HepG2 (cell line): Measurements from ENCODE around the gene PPAT. TPM values are rescaled to one million over a fixed set of nuclear protein-coding genes. Genes with fewer than 3 reads are reported as not detected.

Experiments
- ATAC-seq: fragments of 200-7000 bp; cut with Tn5 transposase; 3 replicates; pipeline ENCODE4 v1.9.1; 2020; ENCODE audit warnings: mild to moderate bottlenecking, moderate library complexity
- BruUV-seq: library from RNA; stranded (reverse); fragments of 400-500 nt; replicated peaks from 2 replicates; lab custom pipeline; 2021; lab: Mats Ljungman, UMichigan
- CTCF ChIA-PET: fragments of 300-600 bp; formaldehyde crosslinking; extraction: SDS; loops from one replicate; lab custom pipeline; 2021; ENCODE audit warnings: low total read pairs, inconsistent platforms, low intra/inter-chr PET ratio; lab: Yijun Ruan, JAX
- POLR2A ChIA-PET: fragments of 350-600 bp; sonication (Branson Sonifier 250); formaldehyde crosslinking; loops from one replicate; lab custom pipeline; 2020; ENCODE audit warnings: antibody characterized with exemption, inconsistent platforms; lab: Yijun Ruan, JAX
- DNase-seq: peaks from one replicate; pipeline ENCODE4 v3.0.0-alpha.2; 2015; ENCODE audit warnings: low spot score
- FAIRE-seq: peaks from 3 replicates; lab custom pipeline; 2011; peaks lifted over from hg19 to GRCh38; lab: Jason Lieb, UNC
- H2AFZ ChIP-seq: one replicate; pipeline ENCODE4 v1.6.1; 2011; ENCODE audit warnings: low read length, inconsistent platforms
- H3K27ac ChIP-seq: fragments of 300-600 bp; 3 replicates; pipeline ENCODE4 v1.8.0; 2011; ENCODE audit warnings: mixed run types, mild to moderate bottlenecking, mixed read lengths, low read length, inconsistent platforms; ENCODE audit not compliant: insufficient read depth; ENCODE audit errors: extremely low read length
- H3K27me3 ChIP-seq, 2 experiments: fragments of 200-600 bp in 1 of 2; 2 replicates in 1 of 2; 3 replicates in 1 of 2; pipeline versions ENCODE4 v1.6.0 to v1.8.0; 2011; ENCODE audit warnings: low read length in 2 of 2, mild to moderate bottlenecking in 2 of 2, moderate library complexity in 2 of 2, inconsistent platforms in 1 of 2; ENCODE audit not compliant: insufficient read depth in 2 of 2, control insufficient read depth in 1 of 2
- H3K36me3 ChIP-seq, 2 experiments: fragments of 200-600 bp in 1 of 2; replicated peaks in 1 of 2; 2 replicates in 1 of 2; 3 replicates in 1 of 2; pipeline versions ENCODE4 v1.5.1 to v1.8.0; 2011; ENCODE audit warnings: low read length in 2 of 2, inconsistent platforms in 1 of 2; ENCODE audit not compliant: insufficient read depth in 2 of 2, control insufficient read depth in 1 of 2
- H3K4me1 ChIP-seq: 2 replicates; pipeline ENCODE4 v1.5.1; 2012; ENCODE audit warnings: low read length, inconsistent platforms; ENCODE audit not compliant: insufficient read depth
- H3K4me2 ChIP-seq: 2 replicates; pipeline ENCODE4 v1.6.0; 2011; ENCODE audit warnings: low read depth, low read length, inconsistent platforms
- H3K4me3 ChIP-seq, 3 experiments: fragments of 200-600 bp in 1 of 3; sonication (generic), shearing (Covaris generic) in 1 of 3; replicated peaks in 1 of 3; 2 replicates each; pipeline ENCODE4 v1.5.1; 2011 to 2016; ENCODE audit warnings: low read length in 3 of 3, inconsistent platforms in 2 of 3, low read depth in 2 of 3, mild to moderate bottlenecking in 2 of 3, control low read depth in 1 of 3, mixed read lengths in 1 of 3; ENCODE audit not compliant: insufficient read depth in 1 of 3
- H3K79me2 ChIP-seq: one replicate; pipeline ENCODE4 v1.6.1; 2011; ENCODE audit warnings: low read length, inconsistent platforms; ENCODE audit not compliant: insufficient read depth
- H3K9ac ChIP-seq: 2 replicates; pipeline ENCODE4 v1.6.0; 2011; ENCODE audit warnings: mild to moderate bottlenecking, low read depth, low read length, inconsistent platforms; ENCODE audit not compliant: insufficient read depth
- H3K9me3 ChIP-seq: 2 replicates; pipeline ENCODE4 v1.5.1; 2012; ENCODE audit warnings: mild to moderate bottlenecking, low read length
- H4K20me1 ChIP-seq: 2 replicates; pipeline ENCODE4 v1.6.0; 2011; ENCODE audit warnings: inconsistent platforms, mild to moderate bottlenecking, low read length, moderate library complexity; ENCODE audit not compliant: insufficient read depth
- CBX5 ChIP-seq: sonication (generic); formaldehyde crosslinking; IDR thresholded peaks from 2 replicates; pipeline ENCODE4 v1.4.0; 2020; ENCODE audit warnings: missing genetic modification reagents, borderline replicate concordance
- GATA4 ChIP-seq: sonication (generic); IDR thresholded peaks from 2 replicates; pipeline ENCODE4 v1.6.1; 2016; ENCODE audit warnings: antibody characterized with exemption, low read depth, borderline replicate concordance
- HDAC1 ChIP-seq: sonication (generic); formaldehyde crosslinking; IDR thresholded peaks from 2 replicates; pipeline ENCODE4 v1.5.1; 2020; ENCODE audit warnings: mild to moderate bottlenecking, missing genetic modification reagents
- HNF4G ChIP-seq, 2 experiments: sonication (generic) in 1 of 2; formaldehyde crosslinking in 1 of 2; IDR thresholded peaks; 2 replicates each; pipeline versions ENCODE4 v1.4.0 to v1.6.1; 2011 to 2020; ENCODE audit warnings: borderline replicate concordance in 2 of 2, low read depth in 2 of 2, mild to moderate bottlenecking in 2 of 2, low read length in 1 of 2, missing genetic modification reagents in 1 of 2, moderate library complexity in 1 of 2
- MED8 ChIP-seq: sonication (generic); formaldehyde crosslinking; IDR thresholded peaks from 2 replicates; pipeline ENCODE4 v1.8.1; 2023; ENCODE audit warnings: mild to moderate bottlenecking, missing genetic modification reagents; ENCODE audit not compliant: insufficient replicate concordance
- RBM39 ChIP-seq: fragments of 200-400 bp; formaldehyde crosslinking; IDR thresholded peaks from one replicate; pipeline ENCODE4 v1.6.1; 2018; ENCODE audit warnings: antibody characterized with exemption, mild to moderate bottlenecking, low read depth, low read length; ENCODE audit not compliant: poor library complexity, severe bottlenecking
- TBX2 ChIP-seq: sonication (generic); formaldehyde crosslinking; IDR thresholded peaks from 2 replicates; pipeline ENCODE4 v1.5.0; 2020; ENCODE audit warnings: missing genetic modification reagents, mild to moderate bottlenecking, borderline replicate concordance
- ZKSCAN1 ChIP-seq: fragments of 150-350 bp; IDR thresholded peaks from 2 replicates; pipeline ENCODE4 v1.6.1; 2014; ENCODE audit warnings: low read length
- ZNF224 ChIP-seq: sonication (generic); formaldehyde crosslinking; IDR thresholded peaks from 2 replicates; pipeline ENCODE4 v1.5.0; 2020; ENCODE audit warnings: mild to moderate bottlenecking, missing genetic modification reagents
- ZNF251 ChIP-seq: sonication (generic); formaldehyde crosslinking; IDR thresholded peaks from 2 replicates; pipeline ENCODE4 v1.9.0; 2021; ENCODE audit warnings: mild to moderate bottlenecking, missing genetic modification reagents
- ZNF670 ChIP-seq: sonication (generic); formaldehyde crosslinking; IDR thresholded peaks from 2 replicates; pipeline ENCODE4 v1.8.0; 2022; ENCODE audit warnings: mild to moderate bottlenecking, missing genetic modification reagents, borderline replicate concordance
- ZNF883 ChIP-seq: sonication (generic); formaldehyde crosslinking; IDR thresholded peaks from 2 replicates; pipeline ENCODE4 v1.5.1; 2020; ENCODE audit warnings: mild to moderate bottlenecking, missing genetic modification reagents; ENCODE audit errors: not compliant biosample characterization
- WGBS: methylation state at CpG from one replicate; pipeline ENCODE4 v1.1.6; 2017; ENCODE audit warnings: low lambda C conversion rate; 5-methylcytosine and 5-hydroxymethylcytosine counted together
- in situ Hi-C: cut with HindIII; loops from 2 replicates; pipeline ENCODE4 v1.10.0; 2017; ENCODE audit warnings: low pct_unique_long_range_greater_than_20kb; ENCODE audit not compliant: extremely low pct_ligation_motif_present
- intact Hi-C: fragments of 100-400 bp; cut with micrococcal nuclease; formaldehyde crosslinking; loops from one replicate; pipeline ENCODE4 v1.10.0; 2022; ENCODE audit not compliant: unreplicated experiment
- polyA plus RNA-seq, 8 experiments: library from polyadenylated mRNA; depleted of rRNA in 3 of 8; stranded (reverse) in 7 of 8; unstranded in 1 of 8; fragments of >200 nt; fragmentation: Illumina TruSeq in 4 of 8; extraction: Trizol in 4 of 8; gene quantifications; 2 replicates each; pipeline versions ENCODE4 v1.2.1 to v1.2.3, GENCODE V29; 2011 to 2016; ENCODE audit warnings: low read depth in 4 of 8, missing spikeins in 1 of 8, mixed read lengths in 1 of 8; ENCODE audit not compliant: insufficient read depth in 1 of 8
- total RNA-seq, 5 experiments: library from RNA; depleted of rRNA; stranded (reverse); fragments of >200 nt; fragmentation: Illumina TruSeq; extraction: Trizol; gene quantifications; 2 replicates each; pipeline ENCODE4 v1.2.3, GENCODE V29; 2016; ENCODE audit warnings: low read depth in 1 of 5
- TF ChIP-seq, protein P1 (sequence below): sonication (generic); formaldehyde crosslinking; IDR thresholded peaks from 2 replicates; pipeline ENCODE4 v1.5.0; 2020; ENCODE audit warnings: missing genetic modification reagents, mild to moderate bottlenecking, borderline replicate concordance
- TF ChIP-seq, protein P2 (sequence below): sonication (generic); formaldehyde crosslinking; IDR thresholded peaks from 2 replicates; pipeline ENCODE4 v1.4.0; 2020; ENCODE audit warnings: missing genetic modification reagents, low read depth, mild to moderate bottlenecking, borderline replicate concordance
- TF ChIP-seq, protein P3 (sequence below): sonication (generic); formaldehyde crosslinking; IDR thresholded peaks from 2 replicates; pipeline ENCODE4 v1.4.0; 2020; ENCODE audit warnings: missing genetic modification reagents, mild to moderate bottlenecking, borderline replicate concordance
- TF ChIP-seq, protein P4 (sequence below): sonication (generic); formaldehyde crosslinking; IDR thresholded peaks from 2 replicates; pipeline ENCODE4 v1.8.1; 2023; ENCODE audit warnings: missing genetic modification reagents, inconsistent platforms, borderline replicate concordance

Gene PPAT
- total and polyA plus RNA-seq, 2 of the 13 experiments (the other 11 are each of a cell fraction or from before 2014, with no cell fraction given), result 16.9 to 62.6 TPM

DNA sequence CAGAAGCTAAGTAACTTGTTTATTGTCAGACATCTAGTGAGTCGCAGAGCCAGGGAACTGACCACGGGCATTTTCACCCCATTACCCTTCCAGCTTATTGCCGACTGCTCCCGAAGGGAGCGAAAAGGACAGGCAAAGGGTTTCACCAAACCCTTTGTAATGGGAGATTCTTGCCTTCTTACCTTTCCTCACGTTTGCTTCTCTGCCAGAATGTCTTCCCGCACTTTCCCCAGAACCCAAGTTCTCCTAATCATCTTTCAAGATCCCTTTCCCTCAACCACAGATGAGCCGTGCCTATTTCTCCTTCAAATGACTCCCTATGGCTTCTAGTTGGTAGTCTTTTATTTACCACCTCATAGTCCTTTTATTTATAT, 31.5 kb upstream of the PPAT start:
- H4K20me1 ChIP-seq, result peaks cover 18% of the 10 kb centered on the region
- no peak for FAIRE-seq
- H2AFZ ChIP-seq, result no peak overlapping the region
- H3K36me3 ChIP-seq, result peaks cover 2 to 18% of the 10 kb centered on the region in 2 experiments; a peak in 4 of 5 replicates
- POLR2A ChIA-PET, result interaction anchor here (0.6 to 2.8 kb wide), 7 partner anchors 9 to 83 kb away, joined by 4 to 24 read pairs (median 5); partner anchors contain the start of genes AASDH, PAICS and PPAT
- intact Hi-C loops (loop anchor here (2.0 to 5.0 kb wide), 2 partner anchors 40 to 78 kb away; no protein-coding TSS in a partner anchor), in situ Hi-C loops (no loop called here)
- peak overlapping the region; percentile 79 to 90 (median 83) for H3K4me3 ChIP-seq
- peaks cover 25% of the 10 kb centered on the region for H3K4me1 ChIP-seq
- H3K4me2 ChIP-seq, result peak overlapping the region; percentile 80
- H3K9me3 ChIP-seq, result no peaks in the 10 kb centered on the region
- TSS peak; percentile 75 for BruUV-seq
- DNase-seq, result no peak
- H3K9ac ChIP-seq, result peak overlapping the region; percentile 98
- H3K27me3 ChIP-seq, result no peaks in the 10 kb centered on the region; a peak in 1 of 5 replicates
- ATAC-seq, result peak; percentile 5; the same call in 1 of the 3 replicates
- CTCF ChIA-PET, result no interaction called here
- WGBS, result 2% methylated on average over 8 of the region's 8 CpGs
- H3K79me2 ChIP-seq, result peaks cover 60% of the 10 kb centered on the region
- H3K27ac ChIP-seq, result peak overlapping the region; percentile 83
- TF ChIP-seq ZKSCAN1 (no peak), CBX5 (no peak), GATA4 (no peak), RBM39 (no peak), ZNF224 (CRISPR knock-in tag) (no peak), ZNF251 (no peak), TBX2 (CRISPR knock-in tag) (no peak), MED8 (CRISPR knock-in tag) (no peak), ZNF670 (CRISPR knock-in tag) (no peak), HDAC1 (CRISPR knock-in tag) (no peak), ZNF883 (no peak), HNF4G (IDR thresholded peaks at IDR 0.05; ENCODE audit: borderline replicate concordance, low read depth, low read length) (no peak), HNF4G (CRISPR knock-in tag; IDR thresholded peaks at IDR 0.05; ENCODE audit: borderline replicate concordance, low read depth) (no peak)
- TF ChIP-seq, protein P1, sequence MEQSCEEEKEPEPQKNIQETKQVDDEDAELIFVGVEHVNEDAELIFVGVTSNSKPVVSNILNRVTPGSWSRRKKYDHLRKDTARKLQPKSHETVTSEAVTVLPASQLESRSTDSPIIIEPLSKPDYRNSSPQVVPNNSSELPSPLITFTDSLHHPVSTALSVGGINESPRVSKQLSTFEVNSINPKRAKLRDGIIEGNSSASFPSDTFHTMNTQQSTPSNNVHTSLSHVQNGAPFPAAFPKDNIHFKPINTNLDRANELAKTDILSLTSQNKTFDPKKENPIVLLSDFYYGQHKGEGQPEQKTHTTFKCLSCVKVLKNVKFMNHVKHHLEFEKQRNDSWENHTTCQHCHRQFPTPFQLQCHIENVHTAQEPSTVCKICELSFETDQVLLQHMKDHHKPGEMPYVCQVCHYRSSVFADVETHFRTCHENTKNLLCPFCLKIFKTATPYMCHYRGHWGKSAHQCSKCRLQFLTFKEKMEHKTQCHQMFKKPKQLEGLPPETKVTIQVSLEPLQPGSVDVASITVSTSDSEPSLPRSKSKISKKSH (CRISPR knock-in tag), result no peak
- TF ChIP-seq, protein P2, sequence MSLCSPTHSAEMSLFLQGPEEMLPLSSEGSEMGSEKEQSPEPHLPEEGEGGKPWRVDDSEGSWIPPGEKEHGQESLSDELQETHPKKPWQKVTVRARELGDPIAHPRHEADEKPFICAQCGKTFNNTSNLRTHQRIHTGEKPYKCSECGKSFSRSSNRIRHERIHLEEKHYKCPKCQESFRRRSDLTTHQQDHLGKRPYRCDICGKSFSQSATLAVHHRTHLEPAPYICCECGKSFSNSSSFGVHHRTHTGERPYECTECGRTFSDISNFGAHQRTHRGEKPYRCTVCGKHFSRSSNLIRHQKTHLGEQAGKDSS (CRISPR knock-in tag), result no peak
- TF ChIP-seq, protein P3, sequence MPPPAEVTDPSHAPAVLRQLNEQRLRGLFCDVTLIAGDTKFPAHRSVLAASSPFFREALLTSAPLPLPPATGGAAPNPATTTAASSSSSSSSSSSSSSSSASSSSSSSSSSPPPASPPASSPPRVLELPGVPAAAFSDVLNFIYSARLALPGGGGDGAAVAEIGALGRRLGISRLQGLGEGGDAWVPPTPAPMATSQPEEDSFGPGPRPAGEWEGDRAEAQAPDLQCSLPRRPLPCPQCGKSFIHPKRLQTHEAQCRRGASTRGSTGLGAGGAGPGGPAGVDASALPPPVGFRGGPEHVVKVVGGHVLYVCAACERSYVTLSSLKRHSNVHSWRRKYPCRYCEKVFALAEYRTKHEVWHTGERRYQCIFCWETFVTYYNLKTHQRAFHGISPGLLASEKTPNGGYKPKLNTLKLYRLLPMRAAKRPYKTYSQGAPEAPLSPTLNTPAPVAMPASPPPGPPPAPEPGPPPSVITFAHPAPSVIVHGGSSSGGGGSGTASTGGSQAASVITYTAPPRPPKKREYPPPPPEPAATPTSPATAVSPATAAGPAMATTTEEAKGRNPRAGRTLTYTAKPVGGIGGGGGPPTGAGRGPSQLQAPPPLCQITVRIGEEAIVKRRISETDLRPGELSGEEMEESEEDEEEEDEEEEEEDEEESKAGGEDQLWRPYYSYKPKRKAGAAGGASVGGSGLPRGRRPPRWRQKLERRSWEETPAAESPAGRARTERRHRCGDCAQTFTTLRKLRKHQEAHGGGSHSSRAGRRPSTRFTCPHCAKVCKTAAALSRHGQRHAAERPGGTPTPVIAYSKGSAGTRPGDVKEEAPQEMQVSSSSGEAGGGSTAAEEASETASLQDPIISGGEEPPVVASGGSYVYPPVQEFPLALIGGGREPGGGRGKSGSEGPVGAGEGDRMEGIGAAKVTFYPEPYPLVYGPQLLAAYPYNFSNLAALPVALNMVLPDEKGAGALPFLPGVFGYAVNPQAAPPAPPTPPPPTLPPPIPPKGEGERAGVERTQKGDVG (CRISPR knock-in tag), result no peak
- TF ChIP-seq, protein P4, sequence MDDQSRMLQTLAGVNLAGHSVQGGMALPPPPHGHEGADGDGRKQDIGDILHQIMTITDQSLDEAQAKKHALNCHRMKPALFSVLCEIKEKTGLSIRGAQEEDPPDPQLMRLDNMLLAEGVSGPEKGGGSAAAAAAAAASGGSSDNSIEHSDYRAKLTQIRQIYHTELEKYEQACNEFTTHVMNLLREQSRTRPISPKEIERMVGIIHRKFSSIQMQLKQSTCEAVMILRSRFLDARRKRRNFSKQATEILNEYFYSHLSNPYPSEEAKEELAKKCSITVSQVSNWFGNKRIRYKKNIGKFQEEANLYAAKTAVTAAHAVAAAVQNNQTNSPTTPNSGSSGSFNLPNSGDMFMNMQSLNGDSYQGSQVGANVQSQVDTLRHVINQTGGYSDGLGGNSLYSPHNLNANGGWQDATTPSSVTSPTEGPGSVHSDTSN, result no peak
